GM21723 (cell line): ENCODE data around the gene DNAH14.
"Not testable (repeated sequence)": the region's sequence is repeated elsewhere in the genome, so short reads cannot be mapped to it uniquely, and the experiment has no call there.

Experiments
- ATAC-seq: cut with Tn5 transposase; IDR thresholded peaks from one replicate; pipeline ENCODE4 v1.9.1; 2021; ENCODE audit warnings: mild to moderate bottlenecking, moderate library complexity; ENCODE audit not compliant: unreplicated experiment

The DNAH14 gene

GRCh38 chr1:225380691-225381090 is 451.2 kb downstream of the DNAH14 start:
- no peak for ATAC-seq

GRCh38 chr1:225386860-225387259 is 457.4 kb downstream of the DNAH14 start:
- not testable (repeated sequence) for ATAC-seq

- ATAC-seq = no peak
Observed at GRCh38 chr1:225388372-225388771, 458.9 kb downstream of the DNAH14 start.

GRCh38 chr1:225389843-225390242 is 460.4 kb downstream of the DNAH14 start:
- no peak for ATAC-seq

- ATAC-seq = no peak
Observed at GRCh38 chr1:225396357-225396756, 466.9 kb downstream of the DNAH14 start.

- ATAC-seq = no peak
Observed at GRCh38 chr1:225400968-225401367, 471.5 kb downstream of the DNAH14 start.

GRCh38 chr1:225406976-225407725 is 477.7 kb downstream of the DNAH14 start:
- no peak for ATAC-seq

GRCh38 chr1:225407755-225408154 is 478.3 kb downstream of the DNAH14 start:
- ATAC-seq = no peak

- ATAC-seq = no peak
Observed at GRCh38 chr1:225408249-225408648, 478.8 kb downstream of the DNAH14 start.

- no peak for ATAC-seq
Observed at GRCh38 chr1:225409051-225409450, 479.6 kb downstream of the DNAH14 start.

GRCh38 chr1:225410036-225410435 is 480.6 kb downstream of the DNAH14 start:
- ATAC-seq = no peak

GRCh38 chr1:225412321-225412720 is 482.8 kb downstream of the DNAH14 start:
- no peak for ATAC-seq

GRCh38 chr1:225412803-225413351 is 483.4 kb downstream of the DNAH14 start:
- ATAC-seq = no peak

- ATAC-seq = no peak
Observed at GRCh38 chr1:225413708-225414375, 484.4 kb downstream of the DNAH14 start.

- no peak for ATAC-seq
Observed at GRCh38 chr1:225415307-225415706, 485.8 kb downstream of the DNAH14 start.

GRCh38 chr1:225415967-225416745 is 486.7 kb downstream of the DNAH14 start:
- ATAC-seq = no peak

- ATAC-seq = no peak
Observed at GRCh38 chr1:225418059-225418458, 488.6 kb downstream of the DNAH14 start.

GRCh38 chr1:225418598-225418997 is 489.1 kb downstream of the DNAH14 start:
- ATAC-seq = no peak

- no peak for ATAC-seq
Observed at GRCh38 chr1:225422031-225422605, 492.6 kb downstream of the DNAH14 start.

- no peak for ATAC-seq
Observed at GRCh38 chr1:225422795-225423517, 493.5 kb downstream of the DNAH14 start.
